Measurements from ENCODE around the gene LDLRAD3. TPM values are rescaled to one million over a fixed set of nuclear protein-coding genes. Genes with fewer than 3 reads are reported as not detected.

The LDLRAD3 gene
- total RNA-seq, 4 donors from 2014 or later: 0.37 to 43.2 (median 3.7) TPM

DNA sequence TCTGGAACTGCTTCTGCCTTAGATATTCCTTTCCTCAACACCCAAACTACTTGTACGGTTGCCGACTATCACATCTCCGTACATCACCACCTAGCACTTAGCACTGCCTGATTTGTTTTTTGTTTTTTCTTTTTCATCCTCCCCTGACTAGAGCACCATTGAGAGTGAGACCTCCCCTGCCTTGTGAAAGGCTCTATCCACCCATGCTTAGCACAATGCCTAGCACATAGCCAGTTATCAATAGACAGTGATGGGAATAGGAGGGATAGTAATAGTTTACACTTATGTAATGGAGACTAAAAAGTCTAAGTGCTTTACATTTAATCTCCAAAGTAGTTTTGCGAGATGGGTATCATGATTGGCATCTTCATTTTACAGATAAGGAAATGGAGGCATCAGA is 115.8 kb downstream of the LDLRAD3 start:
- H3K27ac ChIP-seq: no peak overlapping the region
- TF ChIP-seq POLR2A (IDR thresholded peaks at IDR 0.05): no peak
- TF ChIP-seq POLR2AphosphoS5 (IDR thresholded peaks at IDR 0.05): no peak
- no peak for TF ChIP-seq EP300 (IDR thresholded peaks at IDR 0.05; ENCODE audit: low read depth)
- TF ChIP-seq, protein P1, sequence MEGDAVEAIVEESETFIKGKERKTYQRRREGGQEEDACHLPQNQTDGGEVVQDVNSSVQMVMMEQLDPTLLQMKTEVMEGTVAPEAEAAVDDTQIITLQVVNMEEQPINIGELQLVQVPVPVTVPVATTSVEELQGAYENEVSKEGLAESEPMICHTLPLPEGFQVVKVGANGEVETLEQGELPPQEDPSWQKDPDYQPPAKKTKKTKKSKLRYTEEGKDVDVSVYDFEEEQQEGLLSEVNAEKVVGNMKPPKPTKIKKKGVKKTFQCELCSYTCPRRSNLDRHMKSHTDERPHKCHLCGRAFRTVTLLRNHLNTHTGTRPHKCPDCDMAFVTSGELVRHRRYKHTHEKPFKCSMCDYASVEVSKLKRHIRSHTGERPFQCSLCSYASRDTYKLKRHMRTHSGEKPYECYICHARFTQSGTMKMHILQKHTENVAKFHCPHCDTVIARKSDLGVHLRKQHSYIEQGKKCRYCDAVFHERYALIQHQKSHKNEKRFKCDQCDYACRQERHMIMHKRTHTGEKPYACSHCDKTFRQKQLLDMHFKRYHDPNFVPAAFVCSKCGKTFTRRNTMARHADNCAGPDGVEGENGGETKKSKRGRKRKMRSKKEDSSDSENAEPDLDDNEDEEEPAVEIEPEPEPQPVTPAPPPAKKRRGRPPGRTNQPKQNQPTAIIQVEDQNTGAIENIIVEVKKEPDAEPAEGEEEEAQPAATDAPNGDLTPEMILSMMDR (IDR thresholded peaks at IDR 0.05): no peak
- intact Hi-C loops (cut with DNase I; ENCODE audit: low total_unique reads): no loop called here
- in situ Hi-C loops (cut with MboI; ENCODE audit: low pct_ligation_motif_present in 1 of 4, low pct_unique_long_range_greater_than_20kb in 1 of 4, low sequenced_read_pairs in 3 of 4): no loop called here
- H3K36me3 ChIP-seq: no peaks in the 10 kb centered on the region
- no peaks in the 10 kb centered on the region for H3K9me3 ChIP-seq
- no peaks in the 10 kb centered on the region for H3K27me3 ChIP-seq
- H3K4me1 ChIP-seq: no peaks in the 10 kb centered on the region
- 95 to 99% methylated on average over 4 of the region's 4 CpGs for WGBS, 2 donors (ENCODE audit: low coverage in 1 of 2)
- DNase-seq: no peak
- no peak overlapping the region for H3K4me3 ChIP-seq

DNA sequence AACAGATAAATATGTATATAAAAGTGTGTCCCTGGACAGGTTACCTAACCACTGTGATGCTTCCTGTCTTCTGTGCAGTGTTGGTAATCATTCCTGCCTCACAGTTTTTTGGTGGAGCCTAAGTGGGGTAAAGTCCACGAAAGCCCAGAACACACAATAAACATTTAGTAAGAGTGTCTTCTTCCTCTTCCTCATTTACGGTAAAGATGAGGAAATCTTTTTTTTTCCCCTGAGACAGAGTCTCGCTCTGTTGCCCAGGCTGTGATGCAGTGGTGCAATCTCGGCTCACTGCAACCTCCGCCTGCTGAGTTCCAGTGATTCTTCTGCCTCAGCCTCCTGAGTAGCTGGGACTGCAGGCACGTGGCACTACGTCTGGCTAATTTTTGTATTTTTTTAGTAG is 117.1 kb downstream of the LDLRAD3 start:
- WGBS, 2 donors (ENCODE audit: low coverage in 1 of 2): 32 to 59% methylated on average over 2 to 7 of the region's 7 CpGs
- Histone ChIP-seq H3K27me3 (no peaks in the 10 kb centered on the region), H3K4me1 (no peaks in the 10 kb centered on the region), H3K4me3 (no peak overlapping the region), H3K9me3 (no peaks in the 10 kb centered on the region), H3K27ac (no peak overlapping the region), H3K36me3 (no peaks in the 10 kb centered on the region)
- in situ Hi-C loops (cut with MboI; ENCODE audit: low pct_ligation_motif_present in 1 of 4, low pct_unique_long_range_greater_than_20kb in 1 of 4, low sequenced_read_pairs in 3 of 4): no loop called here
- TF ChIP-seq EP300 (IDR thresholded peaks at IDR 0.05; ENCODE audit: low read depth) (no peak), POLR2AphosphoS5 (IDR thresholded peaks at IDR 0.05) (no peak), POLR2A (IDR thresholded peaks at IDR 0.05) (no peak)
- TF ChIP-seq, protein P1 (IDR thresholded peaks at IDR 0.05): no peak
- intact Hi-C loops (cut with DNase I; ENCODE audit: low total_unique reads): no loop called here
- DNase-seq: no peak

DNA sequence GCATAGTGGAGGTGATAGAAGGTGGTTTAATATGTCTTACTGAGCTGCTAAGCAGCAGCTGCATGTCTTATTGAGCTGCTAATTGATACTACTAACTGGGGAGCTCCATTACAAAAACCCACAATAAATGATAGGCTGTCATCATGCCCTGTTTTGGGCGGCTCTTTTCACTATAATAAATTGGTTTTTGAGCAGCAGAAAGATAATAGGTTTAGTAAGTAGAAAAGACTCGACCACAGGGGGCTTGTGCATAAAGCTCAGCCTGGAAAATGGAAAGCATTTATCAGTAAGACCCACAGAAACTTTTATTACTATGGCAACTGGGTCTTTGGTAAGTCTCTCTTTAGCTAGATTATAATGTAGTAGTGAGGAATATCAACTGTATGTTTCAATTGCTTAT is 117.6 kb downstream of the LDLRAD3 start:
- Histone ChIP-seq H3K27me3 (no peaks in the 10 kb centered on the region), H3K27ac (no peak overlapping the region), H3K4me3 (no peak overlapping the region), H3K4me1 (no peaks in the 10 kb centered on the region), H3K9me3 (no peaks in the 10 kb centered on the region), H3K36me3 (no peaks in the 10 kb centered on the region)
- in situ Hi-C loops (cut with MboI; ENCODE audit: low pct_ligation_motif_present in 1 of 4, low pct_unique_long_range_greater_than_20kb in 1 of 4, low sequenced_read_pairs in 3 of 4): no loop called here
- DNase-seq: no peak
- intact Hi-C loops (cut with DNase I; ENCODE audit: low total_unique reads): no loop called here
- TF ChIP-seq POLR2AphosphoS5 (IDR thresholded peaks at IDR 0.05) (no peak), POLR2A (IDR thresholded peaks at IDR 0.05) (no peak), EP300 (IDR thresholded peaks at IDR 0.05; ENCODE audit: low read depth) (no peak)
- TF ChIP-seq, protein P1 (IDR thresholded peaks at IDR 0.05): no peak
- 75 to 78% methylated on average over 2 of the region's 2 CpGs for WGBS, 2 donors (ENCODE audit: low coverage in 1 of 2)

DNA sequence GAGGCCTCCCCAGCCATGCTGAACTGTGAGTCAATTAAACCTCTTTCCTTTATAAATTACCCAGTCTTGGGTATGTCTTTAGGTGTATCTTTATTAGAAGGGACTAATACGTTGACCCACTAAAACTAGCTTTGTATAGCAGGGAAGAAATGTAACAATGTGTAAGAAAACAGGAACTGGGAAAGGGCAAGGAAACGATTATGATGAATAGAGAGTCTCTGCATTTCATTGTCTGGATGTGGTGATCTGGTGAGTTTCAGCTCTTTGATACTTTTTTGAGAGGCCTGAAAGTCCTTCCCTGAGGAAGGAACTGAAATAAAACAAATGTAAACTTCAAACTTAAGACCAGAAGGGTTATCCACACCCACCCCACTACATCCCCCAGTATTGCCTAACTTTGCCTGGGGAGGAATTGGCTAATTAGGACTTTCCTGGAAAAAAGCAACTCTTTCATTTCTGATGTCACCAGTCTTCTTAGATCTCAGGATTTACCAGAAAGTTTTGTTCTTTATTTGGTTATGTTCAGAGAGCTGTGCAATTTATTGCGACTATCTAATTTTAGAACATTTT is 119.0 kb downstream of the LDLRAD3 start:
- WGBS, 2 donors (ENCODE audit: low coverage in 1 of 2): 52 to 62% methylated on average over 3 of the region's 3 CpGs
- Histone ChIP-seq H3K27me3 (no peaks in the 10 kb centered on the region), H3K4me3 (no peak overlapping the region), H3K36me3 (no peaks in the 10 kb centered on the region), H3K27ac (no peak overlapping the region), H3K9me3 (no peaks in the 10 kb centered on the region), H3K4me1 (no peaks in the 10 kb centered on the region)
- intact Hi-C loops (cut with DNase I; ENCODE audit: low total_unique reads) (no loop called here), in situ Hi-C loops (cut with MboI; ENCODE audit: low pct_ligation_motif_present in 1 of 4, low pct_unique_long_range_greater_than_20kb in 1 of 4, low sequenced_read_pairs in 3 of 4) (no loop called here)
- DNase-seq: no peak
- TF ChIP-seq POLR2AphosphoS5 (IDR thresholded peaks at IDR 0.05): no peak
- TF ChIP-seq POLR2A (IDR thresholded peaks at IDR 0.05): no peak
- TF ChIP-seq, protein P1 (IDR thresholded peaks at IDR 0.05): no peak
- TF ChIP-seq EP300 (IDR thresholded peaks at IDR 0.05; ENCODE audit: low read depth): no peak
